Activated CD8-positive, alpha-beta memory T cell treated with anti-CD3 and anti-CD28 coated beads, Interleukin-2, amount 50 U/mL, for 24 hours (primary cell): Measurements from ENCODE around the gene NLRP2B.
"Not testable (repeated sequence)": the region's sequence is repeated elsewhere in the genome, so short reads cannot be mapped to it uniquely, and the experiment has no call there.

Source experiments
- DNase-seq: peaks from one replicate; pipeline ENCODE4 v3.0.0-alpha.2; 2020; ENCODE audit errors: extremely low read depth

Gene NLRP2B

GRCh38 chrX:57680160-57680559, at the start of gene NLRP2B:
TSS of gene NLRP2B (minus strand) at chrX:57680260.
- no peak for DNase-seq

DNA sequence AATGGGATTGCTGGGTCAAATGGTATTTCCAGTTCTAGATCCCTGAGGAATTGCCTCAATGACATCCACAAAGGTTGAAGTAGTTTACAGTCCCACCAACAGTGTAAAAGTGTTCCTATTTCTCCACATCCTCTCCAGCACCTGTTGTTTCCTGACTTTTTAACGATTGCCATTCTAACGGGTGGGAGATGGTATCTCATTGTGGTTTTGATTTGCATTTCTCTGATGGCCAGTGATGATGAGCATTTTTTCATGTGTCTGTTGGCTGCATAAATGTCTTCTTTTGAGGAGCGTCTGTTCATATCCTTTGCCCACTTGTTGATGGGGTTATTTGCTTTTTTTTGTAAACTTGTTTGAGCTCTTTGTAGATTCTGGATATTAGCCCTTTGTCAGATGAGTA, 45.9 kb upstream of the NLRP2B start:
- not testable (repeated sequence) for DNase-seq

- no peak for DNase-seq
Measured at GRCh38 chrX:57681341-57681740, 1.3 kb upstream of the NLRP2B start.

DNA sequence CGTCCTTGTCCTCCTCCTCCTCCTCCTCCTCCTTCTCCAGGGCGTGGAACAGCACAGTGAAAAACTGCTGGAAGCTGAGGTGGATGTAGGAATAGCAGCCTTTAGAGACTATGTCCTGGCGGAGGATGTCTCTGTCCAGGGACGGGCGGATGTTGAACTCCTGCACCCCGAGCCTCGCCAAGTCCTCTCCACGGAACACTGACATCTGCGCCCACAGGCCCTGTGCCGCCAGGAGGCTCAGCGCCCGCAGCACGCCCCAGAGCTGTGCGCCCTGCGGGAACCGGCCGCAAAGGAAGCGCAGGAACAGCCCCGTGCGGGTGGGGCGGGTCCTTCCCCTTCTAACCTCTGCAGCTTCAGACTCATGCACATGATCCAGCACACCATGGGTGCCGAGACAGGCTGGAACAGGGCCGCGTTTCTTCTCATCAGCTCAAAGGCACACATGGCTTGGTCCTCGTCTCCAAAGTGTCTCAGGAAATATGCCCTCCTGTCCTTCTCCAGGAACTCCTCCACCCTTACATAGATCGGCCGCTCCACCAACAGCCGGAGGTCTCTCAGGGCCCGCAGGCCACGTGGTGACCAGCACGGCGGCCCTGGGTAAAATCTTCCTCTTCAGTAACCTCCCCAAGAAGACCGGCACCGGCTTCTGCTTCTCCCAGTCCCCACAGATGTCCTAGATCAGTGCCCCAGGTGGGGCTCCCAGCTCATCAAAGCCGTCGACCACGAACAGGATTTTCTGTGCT, 1.2 kb downstream of the NLRP2B start:
- DNase-seq: no peak

DNA sequence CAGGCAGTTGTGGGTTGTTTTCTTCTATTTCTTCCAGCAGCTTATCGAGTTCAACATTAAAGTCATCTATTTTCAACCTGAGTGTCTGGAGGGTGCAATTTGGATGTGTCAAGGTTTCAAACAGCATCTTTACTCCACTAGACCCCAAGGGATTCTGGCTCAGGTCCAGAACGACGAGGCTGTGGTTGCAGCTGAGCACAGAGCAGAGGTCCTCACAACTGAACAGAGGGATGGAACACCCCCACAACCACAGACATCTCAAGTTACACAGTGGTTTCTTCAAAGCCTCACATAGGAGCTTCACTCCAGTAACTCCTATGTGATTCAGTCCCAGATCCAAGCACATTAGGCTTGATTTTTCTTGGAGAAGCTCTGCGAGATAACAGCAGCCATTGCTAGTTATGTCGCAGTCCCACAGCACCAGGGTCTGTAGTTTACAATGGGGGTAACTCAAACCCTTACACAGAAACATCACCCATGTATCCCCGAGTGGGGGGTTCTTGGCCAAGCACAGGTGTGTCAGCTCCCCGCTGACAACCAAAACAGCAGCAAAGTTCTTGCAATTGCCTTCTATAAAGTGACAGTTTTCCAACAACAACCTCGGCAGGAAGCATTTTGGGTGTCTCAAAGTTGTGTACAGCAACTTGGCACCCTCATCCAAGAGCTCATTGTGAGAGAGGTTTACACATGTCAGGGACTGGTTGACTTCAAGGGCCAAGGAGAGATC, 2.8 kb downstream of the NLRP2B start:
- no peak for DNase-seq

GRCh38 chrX:57675320-57675719, 4.7 kb downstream of the NLRP2B start:
- DNase-seq: no peak

GRCh38 chrX:57674861-57675260, 5.2 kb downstream of the NLRP2B start:
- DNase-seq: no peak

GRCh38 chrX:57669961-57670360, 10.1 kb downstream of the NLRP2B start:
- no peak for DNase-seq

GRCh38 chrX:57667010-57667409, 13.1 kb downstream of the NLRP2B start:
- no peak for DNase-seq

- no peak for DNase-seq
Measured at GRCh38 chrX:57655065-57655464, 25.0 kb downstream of the NLRP2B start.

GRCh38 chrX:57652705-57653104, 27.4 kb downstream of the NLRP2B start:
- DNase-seq: no peak

DNA sequence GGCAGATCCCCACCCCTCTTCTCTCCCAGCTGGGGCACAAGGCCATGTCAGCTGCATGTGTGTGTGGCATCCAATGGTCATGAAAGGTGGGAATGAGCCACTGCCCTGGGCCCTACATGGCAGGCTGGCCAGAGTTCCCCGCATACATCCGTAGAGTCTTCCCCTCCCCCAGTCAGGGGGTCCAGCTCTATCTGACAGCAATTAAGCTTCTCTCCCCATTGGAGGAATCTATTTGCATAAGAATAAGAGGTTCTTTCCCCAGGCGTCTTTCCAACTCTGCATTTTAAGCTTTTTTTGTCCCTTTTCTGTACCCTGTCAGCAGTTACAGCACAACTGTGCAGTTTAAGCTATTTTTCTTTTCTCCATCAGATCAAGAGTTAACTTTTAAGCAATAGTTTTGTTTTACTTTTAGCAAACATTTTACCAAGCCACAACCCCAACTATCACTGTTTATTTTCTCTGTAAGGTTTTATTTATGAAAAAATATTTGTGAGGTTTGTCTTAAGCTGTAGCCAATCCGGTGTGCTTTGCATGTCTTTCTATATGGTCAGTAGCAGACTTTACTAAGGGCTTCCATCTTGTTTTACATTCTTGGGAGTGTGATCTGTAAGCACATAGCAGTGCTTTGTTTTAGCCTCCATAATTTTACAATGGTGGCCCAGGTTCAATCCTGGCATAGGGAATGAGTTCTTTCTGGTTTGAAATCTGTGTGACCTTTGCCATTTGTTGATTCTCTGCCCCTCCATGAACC, 28.7 kb downstream of the NLRP2B start:
- no peak for DNase-seq

DNA sequence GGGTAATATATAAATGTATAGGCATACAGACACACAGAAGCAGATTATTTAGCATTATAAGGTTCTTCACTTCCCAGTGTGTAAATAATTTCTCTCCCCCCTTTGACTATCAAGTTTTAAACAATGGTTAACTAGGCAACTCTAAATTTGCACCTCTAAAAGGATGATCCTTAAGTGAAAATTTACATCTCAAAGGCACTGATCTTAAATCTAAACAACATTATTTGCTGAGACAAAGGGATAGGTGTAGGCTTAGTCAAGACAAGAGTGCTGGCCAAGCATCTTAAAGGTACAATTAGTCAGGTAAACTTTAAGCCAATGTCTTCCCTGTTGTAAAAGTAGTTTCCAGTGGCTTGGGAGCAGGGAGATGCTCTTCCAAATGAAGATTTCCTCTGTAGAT, 33.0 kb downstream of the NLRP2B start:
- no peak for DNase-seq

- no peak for DNase-seq
Measured at GRCh38 chrX:57643698-57644097, 36.4 kb downstream of the NLRP2B start.

GRCh38 chrX:57641338-57641737, 38.7 kb downstream of the NLRP2B start:
- no peak for DNase-seq

- DNase-seq: no peak
Measured at GRCh38 chrX:57640674-57641016, 39.4 kb downstream of the NLRP2B start.

DNA sequence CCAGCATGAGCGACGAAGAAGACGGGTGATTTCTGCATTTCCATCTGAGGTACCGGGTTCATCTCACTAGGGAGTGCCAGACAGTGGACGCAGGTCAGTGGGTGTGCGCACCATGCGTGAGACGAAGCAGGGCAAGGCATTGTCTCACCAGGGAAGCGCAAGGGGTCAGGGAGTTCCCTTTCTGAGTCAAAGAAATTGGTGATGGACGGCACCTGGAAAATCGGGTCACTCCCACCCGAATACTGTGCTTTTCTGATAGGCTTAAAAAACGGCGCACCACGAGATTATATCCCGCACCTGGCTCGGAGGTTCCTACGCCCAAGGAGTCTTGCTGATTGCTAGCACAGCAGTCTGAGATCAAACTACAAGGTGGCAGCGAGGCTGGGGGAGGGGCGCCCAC, 50.6 kb downstream of the NLRP2B start:
- not testable (repeated sequence) for DNase-seq
